Measurements from ENCODE around the gene HIVEP3.

The HIVEP3 gene

GRCh38 chr1:41511239-41511540, 407.5 kb downstream of the HIVEP3 start:
- Histone ChIP-seq H3F3A (ENCODE audit: insufficient read depth, low read length) (no peaks in the 10 kb centered on the region), H3K9ac (ENCODE audit: low read length) (no peak overlapping the region), H3K4me2 (ENCODE audit: low read depth, low read length) (no peak overlapping the region), H3K27me3 (replicated peaks; ENCODE audit: insufficient read depth, low read length) (no peaks in the 10 kb centered on the region), H3K27ac (ENCODE audit: low read length) (no peak overlapping the region), H2AFZ (ENCODE audit: low read length) (no peak overlapping the region), H3K4me3 (ENCODE audit: low read length) (no peak overlapping the region), H3K9me3 (replicated peaks; ENCODE audit: insufficient read depth, low read length) (no peaks in the 10 kb centered on the region), H3K4me1 (ENCODE audit: low read length) (peaks cover 10% of the 10 kb centered on the region), H3K36me3 (replicated peaks; ENCODE audit: insufficient read depth, low read length) (no peaks in the 10 kb centered on the region), H3K79me2 (ENCODE audit: low read length) (no peaks in the 10 kb centered on the region), H4K20me1 (ENCODE audit: insufficient read depth, low read length) (no peaks in the 10 kb centered on the region), H3K9me2 (replicated peaks; ENCODE audit: insufficient read depth, low read length) (no peaks in the 10 kb centered on the region)
- no peak for DNase-seq
- TF ChIP-seq EZH2 (optimal IDR thresholded peaks at IDR 0.05; ENCODE audit: low read depth, low read length) = no peak
- no peak for TF ChIP-seq EZH2phosphoT487 (IDR thresholded peaks at IDR 0.05; ENCODE audit: low read length)
- TF ChIP-seq CTCF (IDR thresholded peaks at IDR 0.05; ENCODE audit: low read length) = no peak

- Histone ChIP-seq H3K79me2 (ENCODE audit: low read length) (no peaks in the 10 kb centered on the region), H4K20me1 (ENCODE audit: insufficient read depth, low read length) (no peaks in the 10 kb centered on the region), H3K9me2 (replicated peaks; ENCODE audit: insufficient read depth, low read length) (no peaks in the 10 kb centered on the region), H3K9ac (ENCODE audit: low read length) (no peak overlapping the region), H3K36me3 (replicated peaks; ENCODE audit: insufficient read depth, low read length) (no peaks in the 10 kb centered on the region), H3K4me2 (ENCODE audit: low read depth, low read length) (no peak overlapping the region), H3K27ac (ENCODE audit: low read length) (no peak overlapping the region), H3F3A (ENCODE audit: insufficient read depth, low read length) (no peaks in the 10 kb centered on the region), H3K27me3 (replicated peaks; ENCODE audit: insufficient read depth, low read length) (no peaks in the 10 kb centered on the region), H3K9me3 (replicated peaks; ENCODE audit: insufficient read depth, low read length) (no peaks in the 10 kb centered on the region), H3K4me3 (ENCODE audit: low read length) (no peak overlapping the region), H2AFZ (ENCODE audit: low read length) (no peak overlapping the region), H3K4me1 (ENCODE audit: low read length) (peaks cover 7% of the 10 kb centered on the region)
- no peak for DNase-seq
- no peak for TF ChIP-seq EZH2 (optimal IDR thresholded peaks at IDR 0.05; ENCODE audit: low read depth, low read length)
- TF ChIP-seq EZH2phosphoT487 (IDR thresholded peaks at IDR 0.05; ENCODE audit: low read length) = no peak
- TF ChIP-seq CTCF (IDR thresholded peaks at IDR 0.05; ENCODE audit: low read length) = no peak
These were observed 408.0 kb downstream of the HIVEP3 start for GRCh38 chr1:41510531-41511238.

GRCh38 chr1:41509270-41509671, 409.5 kb downstream of the HIVEP3 start:
- Histone ChIP-seq H2AFZ (ENCODE audit: low read length) (no peak overlapping the region), H3K27ac (ENCODE audit: low read length) (no peak overlapping the region), H3K4me1 (ENCODE audit: low read length) (peaks cover 8% of the 10 kb centered on the region), H3K27me3 (replicated peaks; ENCODE audit: insufficient read depth, low read length) (no peaks in the 10 kb centered on the region), H3K4me2 (ENCODE audit: low read depth, low read length) (no peak overlapping the region), H3K9me3 (replicated peaks; ENCODE audit: insufficient read depth, low read length) (no peaks in the 10 kb centered on the region), H3K9me2 (replicated peaks; ENCODE audit: insufficient read depth, low read length) (no peaks in the 10 kb centered on the region), H3F3A (ENCODE audit: insufficient read depth, low read length) (no peaks in the 10 kb centered on the region), H3K4me3 (ENCODE audit: low read length) (no peak overlapping the region), H3K36me3 (replicated peaks; ENCODE audit: insufficient read depth, low read length) (no peaks in the 10 kb centered on the region), H3K79me2 (ENCODE audit: low read length) (no peaks in the 10 kb centered on the region), H4K20me1 (ENCODE audit: insufficient read depth, low read length) (no peaks in the 10 kb centered on the region), H3K9ac (ENCODE audit: low read length) (no peak overlapping the region)
- DNase-seq = no peak
- no peak for TF ChIP-seq EZH2phosphoT487 (IDR thresholded peaks at IDR 0.05; ENCODE audit: low read length)
- TF ChIP-seq CTCF (IDR thresholded peaks at IDR 0.05; ENCODE audit: low read length) = no peak
- TF ChIP-seq EZH2 (optimal IDR thresholded peaks at IDR 0.05; ENCODE audit: low read depth, low read length) = no peak
